Liver (tissue), 9 donors: Measurements from ENCODE around the gene COPB2. TPM values are rescaled to one million over a fixed set of nuclear protein-coding genes. Genes with fewer than 3 reads are reported as not detected.

Source experiments
- DNase-seq: peaks from one replicate; pipeline ENCODE4 v3.0.0-alpha.2; 2017; ENCODE audit warnings: low spot score
- H3K27ac ChIP-seq, 2 donors: one replicate each; pipeline ENCODE4 v1.7.0; 2013; ENCODE audit warnings: inconsistent platforms in 2 of 2, low read length in 2 of 2, control low read depth in 1 of 2, low read depth in 1 of 2, mild to moderate bottlenecking in 1 of 2
- H3K27me3 ChIP-seq, 4 donors: one replicate each; pipeline versions ENCODE4 v1.6.1 to v1.7.0; 2013; ENCODE audit warnings: low read length in 3 of 4, inconsistent platforms in 1 of 4, mild to moderate bottlenecking in 1 of 4, moderate library complexity in 1 of 4; ENCODE audit not compliant: control insufficient read depth in 4 of 4, insufficient read depth in 4 of 4
- H3K36me3 ChIP-seq, 4 donors: one replicate each; pipeline versions ENCODE4 v1.6.1 to v1.7.0; 2013; ENCODE audit warnings: low read length in 3 of 4, mild to moderate bottlenecking in 3 of 4, low read depth in 1 of 4, moderate library complexity in 1 of 4; ENCODE audit not compliant: control insufficient read depth in 4 of 4, insufficient read depth in 3 of 4
- H3K4me1 ChIP-seq, 4 donors: one replicate each; pipeline versions ENCODE4 v1.6.1 to v1.7.0; 2013; ENCODE audit warnings: low read length in 3 of 4, mild to moderate bottlenecking in 3 of 4, moderate library complexity in 1 of 4; ENCODE audit not compliant: control insufficient read depth in 4 of 4, insufficient read depth in 4 of 4
- H3K4me3 ChIP-seq, 3 donors: one replicate each; pipeline versions ENCODE4 v1.6.1 to v1.7.0; 2013; ENCODE audit warnings: low read length in 3 of 3, control low read depth in 1 of 3, low read depth in 1 of 3, mild to moderate bottlenecking in 1 of 3
- H3K9ac ChIP-seq, 2 donors: one replicate each; pipeline ENCODE4 v1.7.0; 2013; ENCODE audit warnings: low read length in 2 of 2, mild to moderate bottlenecking in 2 of 2, moderate library complexity in 2 of 2, control low read depth in 1 of 2, low read depth in 1 of 2
- H3K9me3 ChIP-seq, 4 donors: one replicate each; pipeline versions ENCODE4 v1.6.1 to v1.7.0; 2013; ENCODE audit warnings: low read length in 3 of 4; ENCODE audit not compliant: control insufficient read depth in 4 of 4
- EGR1 ChIP-seq, 2 donors: IDR thresholded peaks; 2 replicates each; pipeline ENCODE4 v1.6.1; 2016 to 2018; ENCODE audit warnings: antibody characterized with exemption in 2 of 2, low read depth in 2 of 2
- FOXA2 ChIP-seq: IDR thresholded peaks from 2 replicates; pipeline ENCODE4 v1.6.1; 2016; ENCODE audit warnings: antibody characterized with exemption
- GABPA ChIP-seq, 2 donors: IDR thresholded peaks in 1 of 2; conservative IDR thresholded peaks in 1 of 2; 2 replicates each; pipeline ENCODE4 v1.6.1; 2016; ENCODE audit warnings: antibody characterized with exemption in 2 of 2, mild to moderate bottlenecking in 1 of 2, moderate library complexity in 1 of 2
- JUND ChIP-seq, 2 donors: IDR thresholded peaks; 2 replicates each; pipeline ENCODE4 v1.6.1; 2016; ENCODE audit warnings: antibody characterized with exemption in 2 of 2
- RAD21 ChIP-seq, 2 donors: IDR thresholded peaks; 2 replicates each; pipeline ENCODE4 v1.6.1; 2016; ENCODE audit warnings: antibody characterized with exemption in 2 of 2, mild to moderate bottlenecking in 2 of 2
- REST ChIP-seq: IDR thresholded peaks from 2 replicates; pipeline ENCODE4 v1.6.1; 2016; ENCODE audit warnings: antibody characterized with exemption, mild to moderate bottlenecking
- WGBS: extraction: QIAGEN DNeasy Blood & Tissue Kit; methylation state at CpG from one replicate; pipeline ENCODE4 v1.1.7; 2013; 5-methylcytosine and 5-hydroxymethylcytosine counted together
- polyA plus RNA-seq, 2 donors: library from polyadenylated mRNA; stranded (reverse) in 1 of 2; unstranded in 1 of 2; fragments of 200-250 nt in 1 of 2; fragments of >200 nt in 1 of 2; fragmentation: Nextera tagmentation in 1 of 2; extraction: Ambion mirVana in 1 of 2; gene quantifications; one replicate each; pipeline versions ENCODE4 v1.2.1 to v1.2.3, GENCODE V29; 2013 to 2015
- total RNA-seq, 2 donors: library from RNA; depleted of rRNA; stranded (reverse); fragments of >200 nt; gene quantifications; one replicate each; pipeline ENCODE4 v1.2.3, GENCODE V29; 2014
- TF ChIP-seq, protein P1 (sequence below): IDR thresholded peaks from 2 replicates; pipeline ENCODE4 v1.6.1; 2016; ENCODE audit warnings: antibody characterized with exemption
- TF ChIP-seq, protein P2 (sequence below): IDR thresholded peaks from 2 replicates; pipeline ENCODE4 v1.6.1; 2016; ENCODE audit warnings: antibody characterized with exemption
- TF ChIP-seq, protein P3 (sequence below): IDR thresholded peaks from 2 replicates; pipeline ENCODE4 v1.6.1; 2016; ENCODE audit warnings: antibody characterized with exemption
- TF ChIP-seq, protein P4 (sequence below): fragments of 150-350 bp; IDR thresholded peaks from 2 replicates; pipeline ENCODE4 v1.5.1; 2017; ENCODE audit warnings: improper control_type of control experiment, low read depth, low read length; ENCODE audit not compliant: missing input control
- donor health status: healthy.
- donor health status: healthy.
- donor health status: healthy.
- donor health status: healthy.
- donor health status: healthy.

The COPB2 gene
- total and polyA plus RNA-seq, 4 donors, result 45.4 to 145 (median 72.0) TPM

GRCh38 chr3:139327231-139327630 lies 62.2 kb downstream of the COPB2 start:
- H3K27me3 ChIP-seq, result peaks cover 0 to 2% (median under 1%) of the 10 kb centered on the region in 4 donors
- TF ChIP-seq GABPA (IDR thresholded peaks at IDR 0.05 in 1 of 2, conservative IDR thresholded peaks at IDR 0.05 in 1 of 2), result no peak
- no peak for TF ChIP-seq FOXA2
- TF ChIP-seq, protein P1, sequence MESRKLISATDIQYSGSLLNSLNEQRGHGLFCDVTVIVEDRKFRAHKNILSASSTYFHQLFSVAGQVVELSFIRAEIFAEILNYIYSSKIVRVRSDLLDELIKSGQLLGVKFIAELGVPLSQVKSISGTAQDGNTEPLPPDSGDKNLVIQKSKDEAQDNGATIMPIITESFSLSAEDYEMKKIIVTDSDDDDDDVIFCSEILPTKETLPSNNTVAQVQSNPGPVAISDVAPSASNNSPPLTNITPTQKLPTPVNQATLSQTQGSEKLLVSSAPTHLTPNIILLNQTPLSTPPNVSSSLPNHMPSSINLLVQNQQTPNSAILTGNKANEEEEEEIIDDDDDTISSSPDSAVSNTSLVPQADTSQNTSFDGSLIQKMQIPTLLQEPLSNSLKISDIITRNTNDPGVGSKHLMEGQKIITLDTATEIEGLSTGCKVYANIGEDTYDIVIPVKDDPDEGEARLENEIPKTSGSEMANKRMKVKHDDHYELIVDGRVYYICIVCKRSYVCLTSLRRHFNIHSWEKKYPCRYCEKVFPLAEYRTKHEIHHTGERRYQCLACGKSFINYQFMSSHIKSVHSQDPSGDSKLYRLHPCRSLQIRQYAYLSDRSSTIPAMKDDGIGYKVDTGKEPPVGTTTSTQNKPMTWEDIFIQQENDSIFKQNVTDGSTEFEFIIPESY, result no peak
- TF ChIP-seq, protein P2, sequence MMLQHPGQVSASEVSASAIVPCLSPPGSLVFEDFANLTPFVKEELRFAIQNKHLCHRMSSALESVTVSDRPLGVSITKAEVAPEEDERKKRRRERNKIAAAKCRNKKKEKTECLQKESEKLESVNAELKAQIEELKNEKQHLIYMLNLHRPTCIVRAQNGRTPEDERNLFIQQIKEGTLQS, result no peak
- H3K36me3 ChIP-seq, result no peaks in the 10 kb centered on the region
- WGBS, result 94% methylated on average over 5 of the region's 5 CpGs
- no peak overlapping the region for H3K27ac ChIP-seq
- no peaks in the 10 kb centered on the region for H3K9me3 ChIP-seq
- peaks cover 0 to 5% (median 5%) of the 10 kb centered on the region in 4 donors for H3K4me1 ChIP-seq
- H3K4me3 ChIP-seq, result no peak overlapping the region
- DNase-seq, result no peak
- no peak overlapping the region for H3K9ac ChIP-seq

GRCh38 chr3:139326707-139327106 lies 62.7 kb downstream of the COPB2 start:
- peaks cover 0 to 2% (median 0%) of the 10 kb centered on the region in 4 donors for H3K27me3 ChIP-seq
- DNase-seq, result no peak
- H3K36me3 ChIP-seq, result no peaks in the 10 kb centered on the region
- H3K9ac ChIP-seq, result no peak overlapping the region
- H3K27ac ChIP-seq, result no peak overlapping the region
- H3K4me3 ChIP-seq, result no peak overlapping the region
- peaks cover 0 to 5% (median 5%) of the 10 kb centered on the region in 4 donors for H3K4me1 ChIP-seq
- TF ChIP-seq JUND (IDR thresholded peaks at IDR 0.05), result no peak
- TF ChIP-seq, protein P3, sequence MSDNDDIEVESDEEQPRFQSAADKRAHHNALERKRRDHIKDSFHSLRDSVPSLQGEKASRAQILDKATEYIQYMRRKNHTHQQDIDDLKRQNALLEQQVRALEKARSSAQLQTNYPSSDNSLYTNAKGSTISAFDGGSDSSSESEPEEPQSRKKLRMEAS, result no peak
- TF ChIP-seq, protein P4, sequence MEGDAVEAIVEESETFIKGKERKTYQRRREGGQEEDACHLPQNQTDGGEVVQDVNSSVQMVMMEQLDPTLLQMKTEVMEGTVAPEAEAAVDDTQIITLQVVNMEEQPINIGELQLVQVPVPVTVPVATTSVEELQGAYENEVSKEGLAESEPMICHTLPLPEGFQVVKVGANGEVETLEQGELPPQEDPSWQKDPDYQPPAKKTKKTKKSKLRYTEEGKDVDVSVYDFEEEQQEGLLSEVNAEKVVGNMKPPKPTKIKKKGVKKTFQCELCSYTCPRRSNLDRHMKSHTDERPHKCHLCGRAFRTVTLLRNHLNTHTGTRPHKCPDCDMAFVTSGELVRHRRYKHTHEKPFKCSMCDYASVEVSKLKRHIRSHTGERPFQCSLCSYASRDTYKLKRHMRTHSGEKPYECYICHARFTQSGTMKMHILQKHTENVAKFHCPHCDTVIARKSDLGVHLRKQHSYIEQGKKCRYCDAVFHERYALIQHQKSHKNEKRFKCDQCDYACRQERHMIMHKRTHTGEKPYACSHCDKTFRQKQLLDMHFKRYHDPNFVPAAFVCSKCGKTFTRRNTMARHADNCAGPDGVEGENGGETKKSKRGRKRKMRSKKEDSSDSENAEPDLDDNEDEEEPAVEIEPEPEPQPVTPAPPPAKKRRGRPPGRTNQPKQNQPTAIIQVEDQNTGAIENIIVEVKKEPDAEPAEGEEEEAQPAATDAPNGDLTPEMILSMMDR, result no peak
- TF ChIP-seq RAD21 (IDR thresholded peaks at IDR 0.05), result no peak
- TF ChIP-seq, protein P1, result no peak
- TF ChIP-seq, protein P2, result no peak
- TF ChIP-seq EGR1 (IDR thresholded peaks at IDR 0.05; ENCODE audit: low read depth in 2 of 2), result no peak
- TF ChIP-seq REST, result no peak
- TF ChIP-seq FOXA2, result no peak
- 94% methylated on average over 4 of the region's 4 CpGs for WGBS
- no peaks in the 10 kb centered on the region for H3K9me3 ChIP-seq
